ENCODE results near the gene NAA80.
"Not testable (repeated sequence)": the region's sequence is repeated elsewhere in the genome, so short reads cannot be mapped to it uniquely, and the experiment has no call there.

Gene NAA80

GRCh38 chr3:50288387-50289007, 10.7 kb downstream of the NAA80 start:
- no peak for DNase-seq

GRCh38 chr3:50287262-50287661, 11.9 kb downstream of the NAA80 start:
- DNase-seq: no peak

GRCh38 chr3:50286322-50287227, 12.6 kb downstream of the NAA80 start:
- no peak for DNase-seq

- not testable (repeated sequence) for DNase-seq
Observed at GRCh38 chr3:50284121-50284520, 15.1 kb downstream of the NAA80 start.

GRCh38 chr3:50279255-50280016, 19.8 kb downstream of the NAA80 start:
- DNase-seq: no peak

GRCh38 chr3:50278880-50279224, 20.4 kb downstream of the NAA80 start, which contains the start of gene LSMEM2:
Gene LSMEM2 (plus strand): TSS chr3:50279087. CDS start chr3:50279114, 27 bp downstream.
- no peak for DNase-seq

- DNase-seq: no peak
Observed at GRCh38 chr3:50278123-50278879, 20.9 kb downstream of the NAA80 start.

GRCh38 chr3:50276762-50277101, 22.5 kb downstream of the NAA80 start:
- no peak for DNase-seq

GRCh38 chr3:50275996-50276761, 23.0 kb downstream of the NAA80 start:
- DNase-seq: peak in 2 of 6 experiments; percentile 16 to 23

- DNase-seq: peak in 3 of 6 experiments; percentile 12 to 23 (median 13)
Observed at GRCh38 chr3:50275141-50275995, 23.8 kb downstream of the NAA80 start.

- DNase-seq: peak; percentile 24 to 71 (median 60)
Observed at GRCh38 chr3:50274371-50275104, 24.7 kb downstream of the NAA80 start.

GRCh38 chr3:50273689-50274065, 25.5 kb downstream of the NAA80 start:
- no peak for DNase-seq

GRCh38 chr3:50272911-50273688, 26.1 kb downstream of the NAA80 start:
- DNase-seq: peak; percentile 40 to 85 (median 77)

GRCh38 chr3:50272538-50272910, 26.7 kb downstream of the NAA80 start:
- DNase-seq: not testable (repeated sequence)

GRCh38 chr3:50271314-50271936, 27.8 kb downstream of the NAA80 start:
- no peak for DNase-seq

- no peak for DNase-seq
Observed at GRCh38 chr3:50270422-50271224, 28.6 kb downstream of the NAA80 start.

GRCh38 chr3:50269977-50270413, 29.2 kb downstream of the NAA80 start:
- DNase-seq: no peak

- no peak for DNase-seq
Observed at GRCh38 chr3:50269460-50269859, 29.7 kb downstream of the NAA80 start.

Data from stimulated activated naive CD4-positive, alpha-beta T cell (primary cell).